SK-N-MC (cell line): Measurements from ENCODE around the gene IGF2BP2.

Source experiments
- EZH2 ChIP-seq: fragments of 200-600 bp; sonication (generic); IDR thresholded peaks from one replicate; pipeline ENCODE4 v1.6.1; 2017; ENCODE audit warnings: antibody characterized with exemption
- FOXP2 ChIP-seq: optimal IDR thresholded peaks from 2 replicates; pipeline ENCODE3; 2011; ENCODE audit warnings: mild to moderate bottlenecking, moderate library complexity; ENCODE audit not compliant: insufficient read depth; ENCODE audit errors: extremely low read length, control extremely low read depth
- POLR2AphosphoS5 ChIP-seq: IDR thresholded peaks from 2 replicates; pipeline ENCODE4 v1.6.1; 2012; ENCODE audit warnings: mild to moderate bottlenecking, low read depth, low read length, borderline replicate concordance

DNA sequence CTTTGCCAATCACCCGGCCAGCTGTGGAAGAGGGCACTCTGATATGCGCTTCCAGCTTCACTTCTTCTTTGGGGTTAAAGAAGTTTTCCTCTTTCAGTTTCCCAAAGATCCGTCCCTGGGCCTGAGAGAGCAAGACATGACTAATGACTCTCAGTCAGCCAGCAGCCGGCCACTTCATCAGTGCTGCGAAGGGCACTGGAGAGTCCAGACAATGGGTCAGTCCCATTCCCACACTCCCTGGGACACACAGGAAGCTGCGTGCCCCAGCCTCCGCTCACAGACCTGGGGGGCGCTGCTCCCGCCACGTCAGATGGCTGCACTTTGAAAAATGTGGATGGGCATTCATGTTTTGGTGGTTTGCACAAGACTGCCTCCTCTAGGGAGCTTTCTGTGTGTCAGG lies 175.4 kb downstream of the IGF2BP2 start:
- TF ChIP-seq POLR2AphosphoS5 (no peak), EZH2 (no peak), FOXP2 (no peak)
